GM18907 (cell line): ENCODE results near the gene CAMP.
"Not testable (repeated sequence)": the region's sequence is repeated elsewhere in the genome, so short reads cannot be mapped to it uniquely, and the experiment has no call there.

Experiments used
- ATAC-seq: cut with Tn5 transposase; IDR thresholded peaks from one replicate; pipeline ENCODE4 v1.9.1; 2021; ENCODE audit warnings: mild to moderate bottlenecking, moderate library complexity; ENCODE audit not compliant: unreplicated experiment

Gene CAMP

GRCh38 chr3:48222616-48223513, at the start of gene CAMP:
Gene CAMP, plus strand, starts transcription at chr3:48223495. Its CDS starts 17 bp downstream, at chr3:48223512.
- ATAC-seq: peak; percentile 56

- no peak for ATAC-seq
These were observed 45.2 kb upstream of the CAMP start for GRCh38 chr3:48178072-48178471.

GRCh38 chr3:48180021-48180420, 43.3 kb upstream of the CAMP start:
- no peak for ATAC-seq

GRCh38 chr3:48180531-48181253, 42.6 kb upstream of the CAMP start:
- ATAC-seq: no peak

- no peak for ATAC-seq
These were observed 39.0 kb upstream of the CAMP start for GRCh38 chr3:48184299-48184698.

- ATAC-seq: no peak
These were observed 38.2 kb upstream of the CAMP start for GRCh38 chr3:48185129-48185528.

GRCh38 chr3:48186631-48187300, 36.5 kb upstream of the CAMP start:
- no peak for ATAC-seq

- ATAC-seq: no peak
These were observed 36.1 kb upstream of the CAMP start for GRCh38 chr3:48187301-48187578.

- peak; percentile 33 for ATAC-seq
These were observed 35.6 kb upstream of the CAMP start for GRCh38 chr3:48187579-48188265.

GRCh38 chr3:48188266-48189201, 34.8 kb upstream of the CAMP start, which contains the start of gene CDC25A:
Gene CDC25A, minus strand, starts transcription at chr3:48188417. Its CDS starts 470 bp downstream, at chr3:48187947.
- ATAC-seq: peak; percentile 92

- no peak for ATAC-seq
These were observed 34.0 kb upstream of the CAMP start for GRCh38 chr3:48189321-48189720.

GRCh38 chr3:48190911-48191310, 32.4 kb upstream of the CAMP start:
- no peak for ATAC-seq

GRCh38 chr3:48194446-48195071, 28.7 kb upstream of the CAMP start:
- ATAC-seq: no peak

- no peak for ATAC-seq
These were observed 26.7 kb upstream of the CAMP start for GRCh38 chr3:48196611-48197010.

- no peak for ATAC-seq
These were observed 24.2 kb upstream of the CAMP start for GRCh38 chr3:48199117-48199516.

- no peak for ATAC-seq
These were observed 20.7 kb upstream of the CAMP start for GRCh38 chr3:48202632-48203031.

- ATAC-seq: no peak
These were observed 15.2 kb upstream of the CAMP start for GRCh38 chr3:48208076-48208475.

GRCh38 chr3:48209445-48209844, 13.8 kb upstream of the CAMP start:
- no peak for ATAC-seq

GRCh38 chr3:48210534-48210933, 12.8 kb upstream of the CAMP start:
- not testable (repeated sequence) for ATAC-seq
